Measurements from ENCODE around the gene GORASP1.

DNA sequence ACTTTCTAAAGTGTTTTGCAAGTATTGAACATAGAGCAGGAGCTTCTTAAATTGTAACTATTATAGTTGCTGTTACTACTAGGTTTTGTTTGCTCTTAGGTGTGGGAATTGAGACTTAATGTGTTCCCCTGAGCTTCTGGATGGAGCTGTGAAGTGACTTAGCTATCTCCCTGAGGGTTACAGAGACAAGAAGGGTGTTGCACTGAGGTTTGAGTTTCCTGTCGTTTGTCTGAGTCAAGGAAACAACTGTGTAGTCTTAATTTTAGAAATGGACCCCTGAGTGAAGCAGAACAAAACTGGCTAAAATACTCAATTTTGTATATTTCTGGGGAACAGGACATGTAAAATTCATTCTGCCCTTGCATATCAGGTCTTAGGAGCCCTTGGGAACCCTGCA lies 20.5 kb upstream of the GORASP1 start:
- TF ChIP-seq CTCF (IDR thresholded peaks at IDR 0.05 in 4 of 5, conservative IDR thresholded peaks at IDR 0.05 in 1 of 5): no peak
- no peak for TF ChIP-seq POLR2A (IDR thresholded peaks at IDR 0.05)

All from gastrocnemius medialis (tissue), 4 donors.